Prostate gland (tissue), 2 donors: ENCODE results near the gene DKK3. TPM values are rescaled to one million over a fixed set of nuclear protein-coding genes. Genes with fewer than 3 reads are reported as not detected.

Experiments used
- DNase-seq: peaks from one replicate; pipeline ENCODE4 v3.0.0-alpha.2; 2019; ENCODE audit warnings: low spot score
- H3K27ac ChIP-seq, 2 donors: fragments of 200-600 bp; sonication (generic); 2 replicates each; pipeline ENCODE4 v1.5.1; 2017 to 2019
- H3K27me3 ChIP-seq: fragments of 200-600 bp; sonication (generic); replicated peaks from 2 replicates; pipeline ENCODE4 v1.5.1; 2019; ENCODE audit not compliant: insufficient read depth
- H3K36me3 ChIP-seq, 2 donors: fragments of 200-600 bp; sonication (generic); 1 replicate in 1 of 2; 2 replicates in 1 of 2; pipeline versions ENCODE4 v1.5.1 to v1.8.1; 2017 to 2019
- H3K4me1 ChIP-seq: fragments of 200-600 bp; sonication (generic); replicated peaks from 2 replicates; pipeline ENCODE4 v1.5.1; 2019
- H3K4me3 ChIP-seq, 2 donors: fragments of 200-600 bp; sonication (generic); 2 replicates each; pipeline ENCODE4 v1.5.1; 2017 to 2019
- H3K9me3 ChIP-seq: fragments of 200-600 bp; sonication (generic); 2 replicates; pipeline ENCODE4 v1.5.1; 2017
- CTCF ChIP-seq, 4 experiments: fragments of 200-600 bp in 2 of 4; fragments of 450-650 bp in 2 of 4; sonication (generic) in 2 of 4; IDR thresholded peaks; 1 replicate in 3 of 4; 2 replicates in 1 of 4; pipeline ENCODE4 v1.5.1; 2016 to 2019; ENCODE audit warnings: antibody characterized with exemption in 4 of 4, mild to moderate bottlenecking in 2 of 4, moderate library complexity in 2 of 4
- POLR2A ChIP-seq: fragments of 450-650 bp; IDR thresholded peaks from one replicate; pipeline ENCODE4 v1.6.1; 2016; ENCODE audit warnings: antibody characterized with exemption, mild to moderate bottlenecking
- POLR2AphosphoS5 ChIP-seq: sonication (generic); formaldehyde crosslinking; IDR thresholded peaks from one replicate; pipeline ENCODE4 v1.6.1; 2017; ENCODE audit warnings: antibody characterized with exemption
- WGBS: methylation state at CpG from one replicate; pipeline ENCODE4 v1.1.5; 2018; 5-methylcytosine and 5-hydroxymethylcytosine counted together
- intact Hi-C: fragments of 100-400 bp; cut with DNase I; formaldehyde crosslinking; loops from one replicate; pipeline ENCODE4 v1.14.2; 2022
- total RNA-seq, 2 donors: library from RNA; depleted of rRNA; stranded (reverse); fragments of >200 nt; gene quantifications; one replicate each; pipeline ENCODE4 v1.1.0, GENCODE V29; 2016

DKK3 gene
- total RNA-seq, 2 donors from 2014 or later: 160 to 273 TPM

GRCh38 chr11:11958403-11959231 lies 49.8 kb downstream of the DKK3 start:
- H3K36me3 ChIP-seq: peaks cover 0 to 8% of the 10 kb centered on the region in 2 donors
- no peak overlapping the region for H3K27ac ChIP-seq
- 84% methylated on average over 11 of the region's 11 CpGs for WGBS
- no peak for TF ChIP-seq POLR2AphosphoS5
- no peak for TF ChIP-seq CTCF (IDR thresholded peaks at IDR 0.05)
- no peak for TF ChIP-seq POLR2A
- no peak for DNase-seq
- no peak overlapping the region for H3K4me3 ChIP-seq
- no peaks in the 10 kb centered on the region for H3K4me1 ChIP-seq
- intact Hi-C loops: no loop called here
- no peaks in the 10 kb centered on the region for H3K27me3 ChIP-seq
- H3K9me3 ChIP-seq: no peaks in the 10 kb centered on the region

GRCh38 chr11:11956006-11956405 lies 52.4 kb downstream of the DKK3 start:
- 73% methylated on average over 5 of the region's 5 CpGs for WGBS
- H3K27ac ChIP-seq: no peak overlapping the region
- DNase-seq: no peak
- H3K9me3 ChIP-seq: no peaks in the 10 kb centered on the region
- H3K27me3 ChIP-seq: no peaks in the 10 kb centered on the region
- H3K4me1 ChIP-seq: no peaks in the 10 kb centered on the region
- TF ChIP-seq POLR2AphosphoS5: no peak
- TF ChIP-seq CTCF (IDR thresholded peaks at IDR 0.05): no peak
- no peak for TF ChIP-seq POLR2A
- no peak overlapping the region for H3K4me3 ChIP-seq
- intact Hi-C loops: no loop called here
- H3K36me3 ChIP-seq: peaks cover 0 to 8% of the 10 kb centered on the region in 2 donors

GRCh38 chr11:11952036-11952435 lies 56.4 kb downstream of the DKK3 start:
- no peaks in the 10 kb centered on the region for H3K4me1 ChIP-seq
- H3K36me3 ChIP-seq: peaks cover 0 to 8% of the 10 kb centered on the region in 2 donors
- no peaks in the 10 kb centered on the region for H3K27me3 ChIP-seq
- no peak for DNase-seq
- intact Hi-C loops: no loop called here
- H3K27ac ChIP-seq: no peak overlapping the region
- no peaks in the 10 kb centered on the region for H3K9me3 ChIP-seq
- H3K4me3 ChIP-seq: no peak overlapping the region
- TF ChIP-seq POLR2AphosphoS5 (no peak), CTCF (IDR thresholded peaks at IDR 0.05) (no peak), POLR2A (no peak)

GRCh38 chr11:11949482-11949881 lies 58.9 kb downstream of the DKK3 start:
- no peaks in the 10 kb centered on the region for H3K36me3 ChIP-seq

More at GRCh38 chr11:11949482-11949881, 58.9 kb downstream of the DKK3 start:
- DNase-seq: no peak
- Histone ChIP-seq H3K4me3 (no peak overlapping the region), H3K4me1 (no peaks in the 10 kb centered on the region), H3K27ac (no peak overlapping the region), H3K27me3 (no peaks in the 10 kb centered on the region), H3K9me3 (no peaks in the 10 kb centered on the region)
- TF ChIP-seq POLR2A: no peak
- TF ChIP-seq POLR2AphosphoS5: no peak
- TF ChIP-seq CTCF (IDR thresholded peaks at IDR 0.05): no peak
- intact Hi-C loops: no loop called here
